GM12892 (cell line): ENCODE results near the gene UBXN6. TPM values are rescaled to one million over a fixed set of nuclear protein-coding genes. Genes with fewer than 3 reads are reported as not detected.

Experiments
- DNase-seq: peaks from one replicate; pipeline ENCODE4 v3.0.0; 2011; ENCODE audit not compliant: insufficient read length
- FAIRE-seq: peaks from 2 replicates; lab custom pipeline; 2011; peaks lifted over from hg19 to GRCh38; lab: Jason Lieb, UNC
- POLR2A ChIP-seq: IDR thresholded peaks from 2 replicates; pipeline ENCODE4 v1.6.1; 2011; ENCODE audit warnings: low read depth, low read length, control low read depth
- POLR2AphosphoS5 ChIP-seq: IDR thresholded peaks from 2 replicates; pipeline ENCODE4 v1.6.1; 2011; ENCODE audit warnings: low read depth, low read length, control low read depth
- TAF1 ChIP-seq: IDR thresholded peaks from 2 replicates; pipeline ENCODE4 v1.6.1; 2011; ENCODE audit warnings: low read depth, mild to moderate bottlenecking, control low read depth, low read length, borderline replicate concordance
- polyA plus RNA-seq: library from polyadenylated mRNA; unstranded; fragments of >200 nt; gene quantifications from one replicate; pipeline ENCODE4 v1.2.1, GENCODE V29; 2012; ENCODE audit warnings: missing spikeins, inconsistent platforms; ENCODE audit not compliant: missing spikeins

The UBXN6 gene, protein sequence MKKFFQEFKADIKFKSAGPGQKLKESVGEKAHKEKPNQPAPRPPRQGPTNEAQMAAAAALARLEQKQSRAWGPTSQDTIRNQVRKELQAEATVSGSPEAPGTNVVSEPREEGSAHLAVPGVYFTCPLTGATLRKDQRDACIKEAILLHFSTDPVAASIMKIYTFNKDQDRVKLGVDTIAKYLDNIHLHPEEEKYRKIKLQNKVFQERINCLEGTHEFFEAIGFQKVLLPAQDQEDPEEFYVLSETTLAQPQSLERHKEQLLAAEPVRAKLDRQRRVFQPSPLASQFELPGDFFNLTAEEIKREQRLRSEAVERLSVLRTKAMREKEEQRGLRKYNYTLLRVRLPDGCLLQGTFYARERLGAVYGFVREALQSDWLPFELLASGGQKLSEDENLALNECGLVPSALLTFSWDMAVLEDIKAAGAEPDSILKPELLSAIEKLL
- 16.7 TPM for polyA plus RNA-seq

DNA sequence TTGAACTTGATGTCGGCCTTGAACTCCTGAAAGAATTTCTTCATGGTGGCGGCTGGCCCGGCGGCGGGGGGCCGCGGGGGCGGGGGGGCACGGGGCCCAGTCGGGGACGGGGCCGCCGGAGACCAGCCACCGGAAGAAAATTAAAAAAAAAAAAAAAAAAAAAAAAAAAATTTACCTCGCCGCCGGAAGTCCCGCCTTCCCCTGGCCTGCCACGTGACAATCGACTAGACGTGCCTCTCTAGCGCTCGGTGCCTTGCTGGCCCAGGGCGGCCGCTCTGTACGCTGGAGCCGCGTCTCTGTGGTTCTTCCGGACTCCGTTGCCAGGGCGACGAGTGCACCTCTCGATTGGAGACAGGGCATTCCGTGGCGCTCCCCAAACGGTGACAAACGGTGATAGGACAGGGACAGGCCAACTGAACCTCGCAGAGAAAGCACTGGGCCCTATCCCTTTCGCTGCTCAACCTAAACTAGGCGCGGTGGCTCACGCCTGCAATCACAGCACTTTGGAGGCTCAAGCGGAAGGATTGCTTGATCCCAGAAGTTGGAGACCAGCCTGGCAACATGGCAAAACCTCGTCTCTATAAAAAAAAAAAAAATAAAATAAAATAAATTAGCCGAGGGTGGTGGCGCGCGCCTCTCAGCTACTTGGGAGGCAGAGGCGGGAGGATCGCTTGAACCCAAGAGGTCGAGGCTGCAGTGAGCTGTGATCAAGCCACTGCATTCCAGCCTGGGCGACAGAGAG lies at the start of gene UBXN6:
Gene UBXN6 (minus strand): TSS at position 141 of the 742 bp plus-strand sequence. CDS start 97 bp downstream, at position 44.
- peak; percentile 100 for FAIRE-seq
- peak; percentile 98 for DNase-seq
- TF ChIP-seq POLR2A (no peak), TAF1 (peak; percentile 33; the same call in 1 of the 2 replicates)

DNA sequence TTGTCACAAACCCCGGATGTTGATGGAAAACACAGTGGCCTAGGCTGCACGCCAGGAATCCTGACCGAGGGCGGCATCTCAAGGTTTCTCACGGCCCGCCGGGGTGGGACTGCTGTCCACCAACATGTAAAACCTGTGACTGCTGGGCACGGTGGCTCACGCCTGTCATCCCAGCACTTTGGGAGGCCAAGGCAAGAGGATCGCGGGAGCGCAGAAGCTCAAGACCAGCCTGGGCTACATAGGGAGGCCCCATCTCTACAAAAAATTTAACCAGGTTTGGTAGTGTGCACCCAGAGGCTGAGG lies 49.5 kb upstream of the UBXN6 start:
- no peak for TF ChIP-seq POLR2AphosphoS5
- TF ChIP-seq POLR2A = no peak
- TF ChIP-seq TAF1 = no peak
- FAIRE-seq = no peak
- no peak for DNase-seq

- no peak for FAIRE-seq
- no peak for TF ChIP-seq POLR2A
- DNase-seq = no peak
These were observed 49.0 kb upstream of the UBXN6 start for GRCh38 chr19:4506449-4507149.

DNA sequence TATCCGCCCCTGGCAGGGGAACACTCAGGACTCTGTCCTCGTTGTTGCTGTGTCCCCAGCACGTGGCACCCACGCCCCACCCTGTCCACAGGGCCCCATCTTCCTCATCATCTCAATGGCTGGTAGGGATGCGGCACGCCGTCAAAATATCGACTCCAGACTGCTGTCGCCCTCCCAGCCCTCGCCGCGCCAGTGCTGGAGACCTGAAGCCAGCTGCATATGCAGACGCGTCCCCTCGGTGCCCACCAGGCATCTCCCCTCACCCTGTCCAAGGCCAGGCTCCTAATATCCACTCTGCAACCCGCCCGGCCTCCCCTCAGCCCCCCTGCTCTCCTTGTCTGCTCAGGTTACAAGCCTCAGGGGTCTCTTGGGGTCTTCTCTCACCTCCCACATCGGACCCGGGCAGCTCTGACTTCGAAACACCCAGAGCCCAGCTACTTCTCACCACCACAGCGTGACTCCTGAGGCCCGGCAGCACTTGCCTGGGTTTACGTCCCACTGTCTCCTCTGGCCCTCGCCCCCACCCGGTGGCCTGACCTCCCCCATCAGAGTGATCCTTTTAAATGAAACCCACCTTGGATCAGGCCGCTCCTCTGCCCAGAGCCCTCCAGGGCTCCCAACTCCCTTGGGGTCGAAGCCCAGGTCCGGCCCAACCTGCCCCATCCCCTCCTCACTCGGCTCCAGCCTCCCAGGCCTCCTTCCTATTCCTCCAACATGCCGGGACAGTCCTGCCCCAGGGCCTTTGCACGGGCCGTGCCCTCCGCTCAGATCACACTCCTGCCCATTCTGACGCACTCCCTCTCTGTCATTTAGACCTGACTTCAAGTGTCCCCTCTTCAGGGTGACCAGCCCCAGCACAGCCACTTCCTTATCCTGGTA lies 48.2 kb upstream of the UBXN6 start:
- no peak for TF ChIP-seq POLR2A
- TF ChIP-seq TAF1 = no peak
- no peak for TF ChIP-seq POLR2AphosphoS5
- no peak for FAIRE-seq
- DNase-seq = no peak

DNA sequence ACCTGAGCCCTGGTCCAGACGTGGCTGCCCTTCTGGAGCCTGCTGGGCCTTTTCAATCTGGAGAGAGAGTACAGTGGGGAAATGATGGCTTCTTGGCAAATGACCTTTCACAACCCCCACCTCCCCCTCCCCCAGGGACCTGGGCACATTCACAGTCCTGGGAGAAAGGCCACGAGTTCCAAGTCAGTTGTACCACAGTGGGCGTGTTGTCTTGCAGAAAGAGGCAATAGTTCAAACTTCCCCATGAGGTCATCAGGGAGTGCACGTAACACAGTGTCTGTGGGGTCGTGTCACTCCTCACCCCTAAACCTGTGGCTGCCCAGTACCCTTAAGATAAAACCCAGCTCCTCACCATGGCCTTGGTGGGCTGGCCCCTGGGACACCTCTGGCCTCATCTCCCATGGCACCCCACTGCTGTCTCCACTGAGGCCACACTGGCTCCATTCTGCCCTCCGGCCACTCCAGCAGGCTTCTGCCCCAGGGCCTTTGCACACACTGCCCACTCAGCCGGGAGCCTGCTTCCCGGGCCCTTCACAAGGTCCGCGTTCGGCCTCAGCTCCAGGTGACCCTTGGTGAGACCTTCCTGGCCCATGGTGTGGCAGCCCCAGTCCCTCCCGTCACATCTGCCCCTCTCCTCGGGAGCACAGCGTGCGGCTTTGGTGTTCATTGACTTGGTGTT lies 47.4 kb upstream of the UBXN6 start:
- no peak for TF ChIP-seq POLR2A
- TF ChIP-seq POLR2AphosphoS5 = no peak
- TF ChIP-seq TAF1 = no peak
- no peak for DNase-seq
- no peak for FAIRE-seq

GRCh38 chr19:4504297-4504701 lies 46.7 kb upstream of the UBXN6 start:
- TF ChIP-seq POLR2AphosphoS5 = no peak
- TF ChIP-seq TAF1 = no peak
- no peak for TF ChIP-seq POLR2A
- no peak for FAIRE-seq

GRCh38 chr19:4503825-4504170 lies 46.2 kb upstream of the UBXN6 start:
- TF ChIP-seq TAF1 (no peak), POLR2AphosphoS5 (no peak), POLR2A (no peak)
- DNase-seq (no peak), FAIRE-seq (no peak)

More at GRCh38 chr19:4504297-4504701, 46.7 kb upstream of the UBXN6 start:
- DNase-seq = no peak

GRCh38 chr19:4503132-4503824 lies 45.7 kb upstream of the UBXN6 start:
- FAIRE-seq (no peak), DNase-seq (no peak)
- TF ChIP-seq POLR2AphosphoS5 (no peak), TAF1 (no peak), POLR2A (no peak)

DNA sequence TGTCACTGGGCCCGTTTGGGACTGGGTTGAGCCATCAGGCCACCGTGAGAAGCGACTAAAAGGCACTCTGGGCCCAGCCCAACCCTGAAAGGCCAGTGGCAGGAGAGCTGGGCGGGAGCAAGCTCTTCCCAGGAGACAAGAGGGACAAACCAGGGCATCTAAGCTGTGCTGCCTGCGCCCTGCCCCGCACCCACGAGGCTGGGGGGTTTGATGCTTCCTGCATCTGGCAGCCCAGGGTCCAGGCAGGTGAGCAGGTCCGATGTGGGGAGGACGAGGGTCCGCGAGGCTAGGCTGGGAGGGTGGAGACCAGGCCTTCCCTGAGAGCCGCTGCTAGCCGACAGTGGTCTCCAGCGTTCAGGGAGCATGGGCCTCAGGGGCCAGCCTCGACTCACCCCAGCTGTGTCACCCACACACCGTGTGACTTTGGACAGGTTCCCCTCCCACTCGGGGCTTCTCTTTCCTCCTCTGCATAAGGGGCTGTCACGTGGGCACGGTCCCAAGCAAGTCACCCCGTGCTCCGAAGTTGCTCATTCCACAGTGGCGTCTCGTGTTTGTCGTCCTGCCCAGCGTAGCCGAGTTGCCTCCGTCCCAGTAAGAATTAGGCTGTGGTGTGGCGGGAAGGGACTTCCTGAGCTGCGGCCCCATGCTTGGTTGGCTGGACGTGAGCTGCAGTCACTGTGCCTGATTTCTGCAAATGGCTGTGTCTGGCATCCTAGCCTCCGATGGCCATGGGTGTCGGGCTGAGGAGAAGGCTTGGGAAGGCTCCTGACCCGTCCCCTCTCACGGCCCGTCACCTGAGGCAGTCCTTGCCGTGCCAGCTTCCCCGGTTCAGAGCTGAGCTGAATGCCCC lies 44.9 kb upstream of the UBXN6 start:
- DNase-seq (no peak), FAIRE-seq (no peak)
- TF ChIP-seq POLR2AphosphoS5 = no peak
- TF ChIP-seq POLR2A = no peak
- TF ChIP-seq TAF1 = no peak

GRCh38 chr19:4501691-4502090 lies 44.1 kb upstream of the UBXN6 start:
- FAIRE-seq = no peak
- no peak for TF ChIP-seq TAF1
- no peak for TF ChIP-seq POLR2A
- no peak for TF ChIP-seq POLR2AphosphoS5
- DNase-seq = no peak
